GM18526 (cell line): ENCODE results near the gene PTPN1.

Source experiments
- POLR2A ChIP-seq: IDR thresholded peaks from 3 replicates; pipeline ENCODE4 v1.6.1; 2011; ENCODE audit not compliant: insufficient read length; ENCODE audit errors: extremely low read depth

The PTPN1 gene

GRCh38 chr20:50552979-50553378 lies 42.8 kb downstream of the PTPN1 start:
- no peak for TF ChIP-seq POLR2A

- no peak for TF ChIP-seq POLR2A
Observed at GRCh38 chr20:50554694-50555579, 44.8 kb downstream of the PTPN1 start.

GRCh38 chr20:50555662-50556061 lies 45.5 kb downstream of the PTPN1 start:
- no peak for TF ChIP-seq POLR2A

- TF ChIP-seq POLR2A, result no peak
Observed at GRCh38 chr20:50557549-50558134, 47.5 kb downstream of the PTPN1 start.

GRCh38 chr20:50558483-50558925 lies 48.3 kb downstream of the PTPN1 start:
- TF ChIP-seq POLR2A, result no peak

- TF ChIP-seq POLR2A, result no peak
Observed at GRCh38 chr20:50559149-50559548, 49.0 kb downstream of the PTPN1 start.

- TF ChIP-seq POLR2A, result no peak
Observed at GRCh38 chr20:50559856-50560638, 49.9 kb downstream of the PTPN1 start.

GRCh38 chr20:50560867-50561266 lies 50.7 kb downstream of the PTPN1 start:
- TF ChIP-seq POLR2A, result no peak

- no peak for TF ChIP-seq POLR2A
Observed at GRCh38 chr20:50561379-50562078, 51.3 kb downstream of the PTPN1 start.

- TF ChIP-seq POLR2A, result no peak
Observed at GRCh38 chr20:50562262-50562701, 52.1 kb downstream of the PTPN1 start.

- no peak for TF ChIP-seq POLR2A
Observed at GRCh38 chr20:50563133-50563944, 53.2 kb downstream of the PTPN1 start.

GRCh38 chr20:50565383-50565782 lies 55.2 kb downstream of the PTPN1 start:
- no peak for TF ChIP-seq POLR2A

- no peak for TF ChIP-seq POLR2A
Observed at GRCh38 chr20:50565871-50566270, 55.7 kb downstream of the PTPN1 start.

GRCh38 chr20:50567860-50568548 lies 57.8 kb downstream of the PTPN1 start:
- TF ChIP-seq POLR2A, result no peak
